Vagina (tissue), 2 donors: ENCODE measurements around the gene FAM168B. TPM values are rescaled to one million over a fixed set of nuclear protein-coding genes. Genes with fewer than 3 reads are reported as not detected.

ENCODE experiments used
- DNase-seq, 2 donors: peaks; one replicate each; pipeline ENCODE4 v3.0.0-alpha.2; 2017; ENCODE audit errors: extremely low spot score in 2 of 2
- H3K27ac ChIP-seq: fragments of 200-600 bp; sonication (generic); one replicate; pipeline ENCODE4 v1.5.1; 2019
- H3K27me3 ChIP-seq: fragments of 200-600 bp; sonication (generic); one replicate; pipeline ENCODE4 v1.5.1; 2019
- H3K36me3 ChIP-seq, 2 donors: fragments of 200-600 bp; sonication (generic); one replicate each; pipeline ENCODE4 v1.5.1; 2017 to 2019
- H3K4me1 ChIP-seq: fragments of 200-600 bp; sonication (generic); one replicate; pipeline ENCODE4 v1.5.1; 2019
- H3K4me3 ChIP-seq, 2 donors: fragments of 200-600 bp; sonication (generic); 1 replicate in 1 of 2; 2 replicates in 1 of 2; pipeline ENCODE4 v1.5.1; 2016 to 2019
- H3K9me3 ChIP-seq: fragments of 200-600 bp; sonication (generic); one replicate; pipeline ENCODE4 v1.5.1; 2019
- POLR2A ChIP-seq, 2 donors: fragments of 450-650 bp; IDR thresholded peaks; one replicate each; pipeline ENCODE4 v1.6.1; 2017; ENCODE audit warnings: antibody characterized with exemption in 2 of 2, mild to moderate bottlenecking in 2 of 2, moderate library complexity in 2 of 2
- POLR2AphosphoS5 ChIP-seq, 2 donors: sonication (generic); formaldehyde crosslinking; IDR thresholded peaks; one replicate each; pipeline ENCODE4 v1.9.0; 2017; ENCODE audit warnings: antibody characterized with exemption in 2 of 2, mild to moderate bottlenecking in 2 of 2, low read depth in 1 of 2; ENCODE audit not compliant: insufficient read depth in 1 of 2
- intact Hi-C: fragments of 100-400 bp; cut with DNase I; formaldehyde crosslinking; loops from one replicate; pipeline ENCODE4 v1.15.1; 2023
- total RNA-seq: library from RNA; depleted of rRNA; stranded (reverse); fragments of >200 nt; gene quantifications from one replicate; pipeline ENCODE4 v1.2.3, GENCODE V29; 2016
- TF ChIP-seq, protein P1 (sequence below), 3 experiments: fragments of 450-650 bp in 2 of 3; fragments of 200-600 bp in 1 of 3; sonication (generic) in 1 of 3; IDR thresholded peaks; one replicate each; pipeline ENCODE4 v1.5.1; 2017 to 2019; ENCODE audit warnings: antibody characterized with exemption in 3 of 3, mild to moderate bottlenecking in 2 of 3, moderate library complexity in 2 of 3

The FAM168B gene
- total RNA-seq, 1 donor from 2014 or later: 56.7 TPM

DNA sequence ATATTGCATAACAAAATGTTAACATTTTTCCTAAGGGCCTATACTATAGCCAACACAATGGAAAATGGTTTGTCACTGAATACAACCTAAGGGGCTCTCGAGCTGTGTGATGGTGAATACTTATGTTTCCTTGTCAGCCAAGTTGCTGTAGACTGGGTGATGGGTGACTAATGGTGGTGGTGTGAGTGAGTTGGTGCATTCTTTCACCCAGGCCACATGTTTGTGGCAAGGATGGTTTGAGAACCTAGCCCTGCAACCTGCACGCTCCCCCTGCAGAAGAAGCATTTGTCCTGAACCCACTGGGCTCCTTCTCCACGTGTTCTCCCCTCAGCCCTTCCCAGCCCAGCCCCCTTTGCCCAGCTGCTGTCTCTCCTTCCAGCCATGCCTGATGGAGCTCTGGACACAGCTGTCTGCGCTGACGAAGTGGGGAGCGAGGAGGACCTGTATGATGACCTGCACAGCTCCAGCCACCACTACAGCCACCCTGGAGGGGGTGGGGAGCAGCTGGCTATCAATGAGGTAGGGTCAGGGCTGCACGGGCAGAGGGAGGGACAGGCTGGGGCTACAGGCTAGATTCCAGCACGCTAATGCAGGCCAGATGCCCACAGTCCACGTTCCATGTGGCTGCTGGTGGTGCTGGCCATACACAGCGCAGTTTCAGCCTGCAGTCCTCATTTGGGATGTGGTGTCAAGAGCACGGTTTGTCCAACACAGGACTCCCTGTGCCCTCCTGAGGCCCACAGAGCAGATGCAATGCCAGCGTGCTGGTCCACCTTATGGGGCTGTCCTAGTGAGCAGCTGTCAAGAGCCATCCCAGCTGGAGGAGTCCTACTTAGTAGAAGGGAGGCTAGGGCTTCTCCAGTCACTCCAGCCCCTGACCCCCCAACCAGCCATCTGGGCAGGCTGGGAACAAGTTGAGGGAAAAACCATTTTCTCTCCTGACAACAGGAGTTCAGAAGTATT, 65.4 kb downstream of the FAM168B start:
- Histone ChIP-seq H3K9me3 (no peaks in the 10 kb centered on the region), H3K4me1 (no peaks in the 10 kb centered on the region), H3K4me3 (no peak overlapping the region), H3K36me3 (no peaks in the 10 kb centered on the region), H3K27ac (no peak overlapping the region), H3K27me3 (no peaks in the 10 kb centered on the region)
- intact Hi-C loops: no loop called here
- peak in 1 of 2 donors; percentile 60 for DNase-seq
- TF ChIP-seq POLR2AphosphoS5 (IDR thresholded peaks at IDR 0.05; ENCODE audit: insufficient read depth in 1 of 2, low read depth in 1 of 2) (no peak), POLR2A (IDR thresholded peaks at IDR 0.05) (no peak)
- TF ChIP-seq, protein P1, sequence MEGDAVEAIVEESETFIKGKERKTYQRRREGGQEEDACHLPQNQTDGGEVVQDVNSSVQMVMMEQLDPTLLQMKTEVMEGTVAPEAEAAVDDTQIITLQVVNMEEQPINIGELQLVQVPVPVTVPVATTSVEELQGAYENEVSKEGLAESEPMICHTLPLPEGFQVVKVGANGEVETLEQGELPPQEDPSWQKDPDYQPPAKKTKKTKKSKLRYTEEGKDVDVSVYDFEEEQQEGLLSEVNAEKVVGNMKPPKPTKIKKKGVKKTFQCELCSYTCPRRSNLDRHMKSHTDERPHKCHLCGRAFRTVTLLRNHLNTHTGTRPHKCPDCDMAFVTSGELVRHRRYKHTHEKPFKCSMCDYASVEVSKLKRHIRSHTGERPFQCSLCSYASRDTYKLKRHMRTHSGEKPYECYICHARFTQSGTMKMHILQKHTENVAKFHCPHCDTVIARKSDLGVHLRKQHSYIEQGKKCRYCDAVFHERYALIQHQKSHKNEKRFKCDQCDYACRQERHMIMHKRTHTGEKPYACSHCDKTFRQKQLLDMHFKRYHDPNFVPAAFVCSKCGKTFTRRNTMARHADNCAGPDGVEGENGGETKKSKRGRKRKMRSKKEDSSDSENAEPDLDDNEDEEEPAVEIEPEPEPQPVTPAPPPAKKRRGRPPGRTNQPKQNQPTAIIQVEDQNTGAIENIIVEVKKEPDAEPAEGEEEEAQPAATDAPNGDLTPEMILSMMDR (IDR thresholded peaks at IDR 0.05): no peak

DNA sequence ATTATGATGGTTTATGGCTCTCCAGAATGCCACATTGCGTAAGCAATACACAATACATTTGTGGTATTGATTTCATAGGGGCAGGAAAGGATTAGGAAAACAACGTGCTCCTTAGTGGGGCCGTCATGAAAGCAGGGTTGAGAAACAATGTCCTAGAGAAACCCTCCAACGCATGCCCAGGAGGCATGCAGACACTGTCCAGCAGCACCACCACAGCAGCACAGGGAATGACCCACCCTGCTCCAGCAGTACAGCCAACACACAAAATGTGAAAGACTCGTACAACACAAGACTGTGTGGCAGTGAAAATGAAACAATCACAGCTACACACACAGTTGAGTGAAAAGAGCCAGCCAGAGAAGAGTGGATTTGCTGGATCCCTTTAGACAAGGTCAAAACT, 66.3 kb downstream of the FAM168B start:
- no peaks in the 10 kb centered on the region for H3K36me3 ChIP-seq
- no peaks in the 10 kb centered on the region for H3K4me1 ChIP-seq
- no peaks in the 10 kb centered on the region for H3K9me3 ChIP-seq
- no peak overlapping the region for H3K4me3 ChIP-seq
- H3K27ac ChIP-seq: no peak overlapping the region
- TF ChIP-seq, protein P1 (IDR thresholded peaks at IDR 0.05): no peak
- TF ChIP-seq POLR2A (IDR thresholded peaks at IDR 0.05): no peak
- TF ChIP-seq POLR2AphosphoS5 (IDR thresholded peaks at IDR 0.05; ENCODE audit: insufficient read depth in 1 of 2, low read depth in 1 of 2): no peak
- peak in 1 of 2 donors; percentile 71 for DNase-seq
- intact Hi-C loops: no loop called here
- no peaks in the 10 kb centered on the region for H3K27me3 ChIP-seq

DNA sequence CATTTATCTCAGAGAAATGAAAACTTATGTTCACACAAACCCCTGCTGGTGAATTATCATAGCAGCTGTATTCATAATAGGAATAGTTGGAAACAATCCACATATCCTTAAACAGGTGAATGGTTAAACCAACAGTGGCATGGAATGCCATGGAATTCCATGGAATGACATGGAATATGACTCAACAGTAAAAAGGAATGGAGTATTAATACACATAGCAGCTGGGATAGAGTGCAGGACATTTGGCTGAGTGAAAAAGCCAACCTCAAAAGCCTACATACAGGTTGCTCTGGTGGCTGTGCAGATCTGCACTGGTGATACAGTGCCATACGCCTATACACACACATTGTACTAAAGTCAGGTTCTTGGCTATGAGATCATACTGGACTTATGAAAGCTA, 69.5 kb downstream of the FAM168B start:
- DNase-seq: no peak
- no peak overlapping the region for H3K27ac ChIP-seq
- no peaks in the 10 kb centered on the region for H3K9me3 ChIP-seq
- no peaks in the 10 kb centered on the region for H3K4me1 ChIP-seq
- no peak overlapping the region for H3K4me3 ChIP-seq
- intact Hi-C loops: no loop called here
- H3K36me3 ChIP-seq: no peaks in the 10 kb centered on the region
- no peaks in the 10 kb centered on the region for H3K27me3 ChIP-seq
- TF ChIP-seq POLR2AphosphoS5 (IDR thresholded peaks at IDR 0.05; ENCODE audit: insufficient read depth in 1 of 2, low read depth in 1 of 2) (no peak), POLR2A (IDR thresholded peaks at IDR 0.05) (no peak)
- TF ChIP-seq, protein P1 (IDR thresholded peaks at IDR 0.05): no peak

DNA sequence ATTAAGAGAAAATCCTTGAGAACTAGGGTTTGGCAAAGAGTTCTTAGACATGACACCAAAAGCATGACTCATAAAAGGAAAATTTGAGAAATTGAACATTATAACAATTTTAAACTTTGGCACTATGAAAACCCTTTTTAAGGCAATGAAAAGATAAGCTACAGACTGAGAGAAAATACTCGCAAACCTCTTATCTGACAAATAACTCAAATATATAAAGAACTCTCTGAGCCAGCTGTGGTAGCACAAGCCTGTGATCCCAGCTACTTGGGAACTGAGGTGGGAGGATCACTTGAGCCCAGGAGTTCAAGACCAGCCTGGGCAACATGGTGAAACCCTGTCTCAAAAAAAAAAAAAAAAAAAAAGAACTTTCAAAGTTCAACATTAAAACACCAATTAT, 70.5 kb downstream of the FAM168B start:
- H3K4me1 ChIP-seq: no peaks in the 10 kb centered on the region
- no peaks in the 10 kb centered on the region for H3K9me3 ChIP-seq
- DNase-seq: no peak
- TF ChIP-seq POLR2A (IDR thresholded peaks at IDR 0.05) (no peak), POLR2AphosphoS5 (IDR thresholded peaks at IDR 0.05; ENCODE audit: insufficient read depth in 1 of 2, low read depth in 1 of 2) (no peak)
- TF ChIP-seq, protein P1 (IDR thresholded peaks at IDR 0.05): no peak
- no peak overlapping the region for H3K4me3 ChIP-seq
- H3K27me3 ChIP-seq: no peaks in the 10 kb centered on the region
- H3K27ac ChIP-seq: no peak overlapping the region
- intact Hi-C loops: no loop called here
- no peaks in the 10 kb centered on the region for H3K36me3 ChIP-seq
